HG03469 (cell line): ENCODE data around the gene CYGB.

Experiments
- ATAC-seq: cut with Tn5 transposase; IDR thresholded peaks from one replicate; pipeline ENCODE4 v1.9.1; 2021; ENCODE audit warnings: mild to moderate bottlenecking, moderate library complexity, moderate number of reproducible peaks; ENCODE audit not compliant: unreplicated experiment

CYGB gene

GRCh38 chr17:76551685-76552084, 14.2 kb upstream of the CYGB start:
- ATAC-seq = no peak

DNA sequence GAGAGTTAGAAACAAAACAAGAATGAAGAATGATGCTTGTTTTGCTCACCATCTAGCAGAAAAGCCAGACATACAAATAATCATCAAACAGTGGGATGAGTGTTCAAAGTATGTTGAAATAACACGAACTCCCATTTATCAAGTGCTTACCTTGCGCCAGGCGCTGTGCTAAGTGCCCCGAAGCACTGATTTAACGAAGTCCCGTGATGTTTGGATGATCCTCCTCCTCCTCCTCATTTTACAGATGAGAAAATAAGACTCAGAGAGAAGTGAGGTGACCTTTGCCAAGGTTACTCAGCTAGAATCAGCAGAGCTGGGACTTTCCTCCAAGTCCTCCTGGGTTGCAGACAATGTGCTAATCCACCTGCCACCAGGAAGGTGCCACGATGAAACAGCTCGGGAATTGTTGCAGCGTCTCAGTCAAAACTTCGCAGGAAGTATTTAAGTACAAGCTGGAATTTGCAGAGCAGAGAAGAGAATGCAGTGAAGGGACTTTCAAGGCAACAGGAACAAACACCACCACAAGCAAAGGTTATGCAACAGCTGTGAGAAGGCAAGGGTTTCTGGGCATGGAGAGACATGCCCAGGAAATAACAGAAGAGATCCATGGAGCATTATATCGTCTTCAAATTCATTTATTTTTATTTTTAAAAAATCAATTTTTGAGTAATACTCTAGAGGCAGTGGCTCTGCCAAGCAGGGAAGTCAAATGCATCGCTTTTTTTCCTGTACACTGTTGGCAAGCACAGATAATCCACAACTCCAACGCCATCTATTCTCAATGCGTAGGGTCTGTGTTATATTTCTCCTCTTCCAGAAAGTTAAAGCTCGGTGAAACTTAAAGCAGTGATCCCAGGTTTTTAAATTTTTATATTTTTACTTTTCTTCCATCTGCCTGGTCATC, 13.5 kb upstream of the CYGB start:
- ATAC-seq = no peak

- ATAC-seq = no peak
Observed at GRCh38 chr17:76549539-76549938, 12.0 kb upstream of the CYGB start.

GRCh38 chr17:76549215-76549518, 11.7 kb upstream of the CYGB start:
- ATAC-seq = no peak

GRCh38 chr17:76548378-76549214, 11.1 kb upstream of the CYGB start:
- ATAC-seq = no peak

GRCh38 chr17:76547642-76548202, 10.2 kb upstream of the CYGB start:
- ATAC-seq = no peak

DNA sequence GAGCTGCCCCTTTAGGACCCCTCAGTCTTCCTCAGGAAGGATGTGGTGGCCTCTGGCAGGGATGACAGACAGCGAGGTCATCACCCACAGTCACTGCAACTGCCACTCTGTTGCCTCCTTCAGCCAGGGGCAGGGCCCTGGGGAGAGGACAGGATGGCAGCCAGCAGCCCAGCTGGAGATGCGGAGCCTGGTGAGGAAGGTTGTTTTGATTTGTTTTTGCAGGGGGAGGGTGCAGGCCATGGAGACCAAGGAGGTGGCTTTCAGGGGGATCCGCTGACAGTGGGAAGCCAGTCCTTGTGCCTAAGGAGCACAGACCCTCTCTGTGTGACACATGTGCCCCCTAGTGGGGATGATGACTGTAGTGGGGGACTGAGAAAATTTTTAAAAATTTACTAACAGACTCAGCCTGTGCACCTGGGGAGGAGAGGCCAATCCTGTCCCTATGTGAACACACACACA, 9.7 kb upstream of the CYGB start:
- no peak for ATAC-seq

- ATAC-seq = no peak
Observed at GRCh38 chr17:76546556-76547182, 9.2 kb upstream of the CYGB start.

DNA sequence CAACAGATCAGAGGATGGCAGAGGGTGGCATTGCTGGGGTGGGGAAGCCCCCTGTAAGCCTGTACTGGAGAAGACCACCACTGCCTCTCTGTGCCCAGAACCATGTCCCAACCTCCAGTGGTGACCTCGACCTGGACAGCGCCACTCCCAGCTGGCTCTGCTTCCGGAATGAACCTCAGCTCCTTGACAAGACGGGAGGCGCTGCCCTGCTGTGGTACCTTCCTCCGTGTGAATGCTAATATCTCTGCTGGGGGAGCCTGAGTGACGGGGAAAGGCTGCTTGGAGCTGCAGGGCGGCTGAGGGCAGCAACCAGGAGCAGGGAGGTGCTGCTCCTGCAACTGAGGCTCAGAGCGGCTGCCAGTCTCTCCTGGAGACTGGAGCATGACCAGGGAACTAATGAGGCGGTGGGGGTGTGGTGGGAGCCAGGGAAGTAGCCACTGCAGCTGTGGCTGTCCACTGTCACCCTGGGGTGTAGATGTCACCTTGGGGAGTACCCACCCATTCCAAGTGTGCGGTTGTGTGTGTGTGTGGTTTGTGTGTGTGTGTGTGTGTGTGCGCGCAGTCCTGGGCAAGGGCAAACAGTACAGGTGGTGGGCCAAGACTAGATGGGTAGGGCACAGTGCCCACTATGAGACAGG, 8.5 kb upstream of the CYGB start:
- no peak for ATAC-seq

DNA sequence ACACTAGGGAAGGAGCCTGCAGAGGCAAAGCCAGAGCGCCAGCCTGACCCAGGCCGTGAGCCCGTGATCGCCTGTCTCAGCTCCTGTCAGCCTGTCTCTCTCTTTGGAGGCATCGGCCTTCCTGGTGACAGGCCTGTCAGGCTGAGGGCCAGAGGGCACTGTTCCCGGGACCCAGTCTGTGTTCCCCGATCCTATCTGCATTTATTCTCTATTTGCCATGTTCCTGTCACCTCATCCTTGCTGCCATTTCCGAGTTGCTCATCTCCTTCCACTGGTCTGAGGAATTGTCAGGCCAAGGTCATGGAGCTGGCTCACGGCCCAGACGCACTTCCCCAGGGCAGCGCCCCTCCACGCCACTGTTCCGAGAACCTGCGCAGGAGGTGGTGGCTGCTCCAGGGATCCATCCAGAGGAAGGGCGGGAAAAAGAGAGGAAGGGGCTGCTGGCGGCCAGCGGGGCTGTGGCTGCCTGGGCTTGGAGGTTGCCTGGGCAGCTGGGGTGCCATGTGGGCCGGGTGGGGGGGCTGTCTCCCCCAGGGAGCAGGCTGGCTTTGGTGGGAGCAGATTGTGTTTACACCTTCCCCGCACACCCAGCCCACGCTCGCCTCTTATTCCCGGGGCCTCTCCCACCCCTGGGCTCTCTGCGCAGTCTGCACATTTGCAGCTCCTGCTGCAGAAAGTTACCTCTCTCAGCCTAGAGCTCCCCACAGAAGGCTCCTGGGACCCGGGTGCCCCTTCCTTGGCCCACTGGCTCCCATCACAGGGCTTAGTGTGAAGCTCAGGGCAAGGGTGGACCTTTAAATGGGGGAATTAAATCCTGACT, 7.2 kb upstream of the CYGB start:
- no peak for ATAC-seq

GRCh38 chr17:76543826-76544545, 6.5 kb upstream of the CYGB start:
- ATAC-seq = no peak

- no peak for ATAC-seq
Observed at GRCh38 chr17:76543482-76543825, 5.9 kb upstream of the CYGB start.

DNA sequence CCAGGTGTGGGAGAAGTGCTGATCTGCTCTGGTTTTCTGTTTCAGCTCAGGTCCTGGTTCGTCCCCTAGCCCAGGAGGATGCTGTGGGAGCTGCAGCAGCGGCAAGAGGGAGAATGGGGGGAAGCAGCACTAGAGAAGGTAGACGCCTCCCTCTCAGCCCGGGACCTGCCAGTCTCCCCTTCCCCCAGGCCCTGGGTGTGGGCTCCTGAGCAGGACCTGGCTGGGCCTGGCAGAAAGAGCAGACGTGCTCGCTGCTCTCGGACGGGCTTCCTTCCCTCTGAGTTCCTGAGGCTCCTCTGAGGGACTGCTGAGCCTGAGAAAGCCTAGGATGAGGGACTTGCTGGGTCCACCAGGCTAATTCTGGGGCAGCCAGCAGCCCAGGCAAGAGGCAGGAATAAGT, 5.5 kb upstream of the CYGB start:
- ATAC-seq = no peak

GRCh38 chr17:76542566-76542971, 5.1 kb upstream of the CYGB start:
- ATAC-seq = no peak

- ATAC-seq = no peak
Observed at GRCh38 chr17:76541739-76542454, 4.4 kb upstream of the CYGB start.

DNA sequence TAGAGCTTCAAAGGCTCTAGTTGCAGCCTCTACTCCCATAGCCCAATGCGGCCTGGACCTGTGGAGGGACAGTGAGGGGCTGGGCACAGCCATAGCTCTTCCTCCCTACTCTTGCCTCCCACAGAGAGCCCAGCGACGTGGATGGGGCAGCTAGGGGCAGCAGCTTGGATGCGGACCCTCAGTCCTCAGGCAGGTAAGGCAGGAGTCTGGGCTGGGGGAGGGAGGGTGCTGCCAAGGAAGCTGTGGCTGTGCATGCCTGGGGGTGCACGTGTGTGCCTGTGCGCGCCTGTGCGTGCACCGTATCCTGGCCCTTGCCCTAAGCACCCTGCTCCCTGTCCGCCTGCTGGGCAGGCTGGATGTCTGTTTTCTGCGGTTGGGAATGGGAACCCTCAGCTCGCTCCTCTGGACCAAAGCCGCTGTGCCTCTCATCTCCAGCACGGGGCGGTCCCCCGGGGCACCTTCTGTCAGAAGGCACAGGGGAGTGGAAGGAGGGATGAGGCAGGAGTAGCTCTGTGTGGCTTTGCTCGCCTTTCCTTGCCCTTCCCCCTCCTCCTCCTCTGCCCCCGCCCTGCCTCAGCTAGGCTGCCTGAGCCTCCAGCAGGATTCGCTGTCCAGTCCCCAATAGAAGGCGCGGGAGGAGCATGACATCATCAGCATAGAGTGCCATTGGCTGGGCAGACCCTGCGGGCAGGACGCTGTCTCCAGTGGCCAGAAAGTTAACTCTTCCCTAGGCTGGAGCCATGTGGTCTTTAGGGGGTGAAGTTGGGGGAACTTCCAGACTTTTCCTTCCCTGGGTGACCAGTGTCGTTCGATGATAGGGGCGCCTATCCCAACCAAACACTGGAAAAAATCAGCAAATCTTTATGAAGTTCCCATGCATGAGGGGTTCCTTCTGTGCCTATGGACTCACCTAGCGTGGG, 3.1 kb upstream of the CYGB start:
- no peak for ATAC-seq

DNA sequence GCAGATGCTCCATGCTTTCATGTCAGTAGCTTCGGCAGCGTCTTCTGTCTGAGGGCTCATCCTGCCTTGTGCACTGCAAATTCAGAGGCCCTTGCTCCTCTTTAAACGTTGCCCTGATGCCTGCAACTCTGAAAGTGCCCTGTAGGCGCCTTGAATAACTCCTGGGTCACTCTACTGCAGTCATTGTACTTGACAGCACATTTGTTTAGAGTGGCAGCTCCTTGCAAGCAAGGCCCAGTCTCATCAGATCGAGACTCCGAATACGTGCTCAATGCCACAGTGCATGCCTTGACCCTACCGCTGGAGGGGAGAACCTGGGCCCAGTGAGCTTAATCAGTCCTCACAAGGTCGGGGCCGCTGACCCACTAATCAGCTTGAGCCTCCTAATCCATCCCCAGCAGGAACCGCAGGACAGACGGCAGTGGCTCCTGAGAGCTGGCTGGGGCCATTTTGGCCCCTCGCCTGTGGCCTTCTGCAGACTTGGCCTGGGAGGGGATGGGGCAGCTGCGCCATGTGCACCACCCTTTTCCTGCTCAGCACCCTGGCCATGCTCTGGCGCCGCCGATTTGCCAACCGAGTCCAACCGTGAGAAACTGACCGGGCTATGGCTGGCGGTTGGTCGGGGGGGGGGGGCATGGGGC, 2.2 kb upstream of the CYGB start, which contains the start of gene PRCD:
Gene PRCD (plus strand): TSS at position 414 of the 641 bp plus-strand sequence. CDS start 98 bp downstream, at position 512.
- ATAC-seq = no peak
